Right ventricle myocardium inferior (tissue), 1 donor: ENCODE measurements around the gene HSFX3. TPM values are rescaled to one million over a fixed set of nuclear protein-coding genes. Genes with fewer than 3 reads are reported as not detected.
A peak's percentile ranks its signal among the peaks of the same experiment; 100 is the strongest.
"Not testable (repeated sequence)": the region's sequence is repeated elsewhere in the genome, so short reads cannot be mapped to it uniquely, and the experiment has no call there.

Experiments
- ATAC-seq: fragments of 200-7000 bp; cut with Tn5 transposase; one replicate; pipeline ENCODE4 v1.9.1; 2020; ENCODE audit warnings: mild to moderate bottlenecking, moderate library complexity
- DNase-seq: peaks from one replicate; pipeline ENCODE4 v3.0.0; 2021; ENCODE audit errors: missing footprints
- intact Hi-C: fragments of 100-400 bp; cut with DNase I; formaldehyde crosslinking; loops from one replicate; pipeline ENCODE4 v1.11.0; 2022
- total RNA-seq: library from RNA; stranded (reverse); fragmentation: NEBNext Ultra II Directional; extraction: Animal tissue kit (Norgen Biotek cat#: 25700); gene quantifications from one replicate; pipeline ENCODE4 v1.2.1, GENCODE V29; 2021
- donor health status: DM: no; HTN: yes; CAD: no; lungs with severe emphysema.

Gene HSFX3
- total RNA-seq, 1 donor from 2014 or later, result not detected

DNA sequence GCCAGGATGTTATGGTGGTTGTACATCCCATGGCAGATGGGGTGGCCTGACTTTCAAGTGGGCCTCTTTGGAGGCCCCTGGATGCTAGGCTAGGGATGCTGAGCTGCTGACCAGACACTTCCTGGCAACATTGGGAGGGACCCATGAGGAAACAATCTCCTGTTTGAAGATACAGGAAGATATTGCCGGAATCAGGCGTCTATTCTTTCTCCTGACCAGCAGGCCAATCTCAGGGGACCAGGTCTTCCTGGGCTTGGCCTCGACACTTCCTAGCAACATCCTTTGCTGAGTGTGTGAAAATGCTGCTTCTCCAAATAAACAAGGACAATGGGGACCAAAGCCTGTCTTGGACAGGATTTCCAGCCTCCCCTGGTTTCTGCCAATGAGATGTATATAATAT, 1.9 kb downstream of the HSFX3 start:
- not testable (repeated sequence) for ATAC-seq

DNA sequence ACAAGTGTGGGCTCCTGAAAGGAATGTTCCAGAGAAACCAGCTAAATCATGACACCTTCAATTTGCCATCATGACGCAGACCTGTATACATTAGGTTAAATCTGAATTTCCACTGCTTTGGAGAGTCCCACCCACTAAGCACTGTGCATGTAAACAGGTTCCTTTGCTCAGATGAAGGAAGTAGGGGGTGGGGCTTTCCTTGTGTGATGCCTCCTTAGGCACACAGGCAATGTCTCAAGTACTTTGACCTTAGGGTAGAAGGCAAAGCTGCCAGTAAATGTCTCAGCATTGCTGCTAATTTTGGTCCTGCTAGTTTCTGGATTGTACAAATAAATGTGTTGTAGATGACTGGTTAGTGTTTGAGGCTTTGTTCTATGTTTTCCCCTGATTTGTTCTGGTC, 2.8 kb downstream of the HSFX3 start:
- DNase-seq, intact Hi-C loops, ATAC-seq: not testable (repeated sequence)

More for the DNA sequence above, 1.9 kb downstream of the HSFX3 start:
- DNase-seq, intact Hi-C loops: not testable (repeated sequence)

GRCh38 chrX:149545545-149546543, 3.9 kb downstream of the HSFX3 start:
- intact Hi-C loops, DNase-seq, ATAC-seq: not testable (repeated sequence)

DNA sequence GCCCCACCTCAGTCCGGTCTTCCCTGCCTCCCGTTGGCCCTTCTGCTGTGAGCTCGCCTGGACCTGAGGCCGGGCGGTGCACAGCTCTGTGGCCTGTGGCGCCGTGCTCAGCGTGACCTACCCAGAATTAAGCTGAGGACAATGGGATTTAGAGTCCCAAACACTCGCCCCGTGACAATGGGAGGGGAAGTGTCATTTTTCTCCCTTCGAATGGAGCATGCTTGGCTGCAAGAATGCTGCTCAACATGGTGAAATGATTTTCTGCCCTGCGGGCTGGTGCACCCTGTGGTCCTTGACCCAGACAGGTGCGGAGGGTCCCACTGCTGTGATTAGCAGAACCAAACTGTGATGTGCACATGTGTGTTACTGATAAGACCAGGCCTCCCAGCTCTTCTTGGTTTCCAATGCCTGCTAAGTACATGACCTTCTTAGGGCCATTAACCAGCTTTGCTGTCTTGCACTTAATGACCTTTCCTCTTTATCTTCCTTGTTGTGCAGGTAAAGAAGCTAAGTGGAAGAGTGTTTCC, 8.1 kb downstream of the HSFX3 start:
- DNase-seq (no peak), ATAC-seq (no peak)
- intact Hi-C loops, result loop anchor here (2.0 kb wide), 1 partner anchor 37 kb away; the partner anchor contains the start of gene IDS

DNA sequence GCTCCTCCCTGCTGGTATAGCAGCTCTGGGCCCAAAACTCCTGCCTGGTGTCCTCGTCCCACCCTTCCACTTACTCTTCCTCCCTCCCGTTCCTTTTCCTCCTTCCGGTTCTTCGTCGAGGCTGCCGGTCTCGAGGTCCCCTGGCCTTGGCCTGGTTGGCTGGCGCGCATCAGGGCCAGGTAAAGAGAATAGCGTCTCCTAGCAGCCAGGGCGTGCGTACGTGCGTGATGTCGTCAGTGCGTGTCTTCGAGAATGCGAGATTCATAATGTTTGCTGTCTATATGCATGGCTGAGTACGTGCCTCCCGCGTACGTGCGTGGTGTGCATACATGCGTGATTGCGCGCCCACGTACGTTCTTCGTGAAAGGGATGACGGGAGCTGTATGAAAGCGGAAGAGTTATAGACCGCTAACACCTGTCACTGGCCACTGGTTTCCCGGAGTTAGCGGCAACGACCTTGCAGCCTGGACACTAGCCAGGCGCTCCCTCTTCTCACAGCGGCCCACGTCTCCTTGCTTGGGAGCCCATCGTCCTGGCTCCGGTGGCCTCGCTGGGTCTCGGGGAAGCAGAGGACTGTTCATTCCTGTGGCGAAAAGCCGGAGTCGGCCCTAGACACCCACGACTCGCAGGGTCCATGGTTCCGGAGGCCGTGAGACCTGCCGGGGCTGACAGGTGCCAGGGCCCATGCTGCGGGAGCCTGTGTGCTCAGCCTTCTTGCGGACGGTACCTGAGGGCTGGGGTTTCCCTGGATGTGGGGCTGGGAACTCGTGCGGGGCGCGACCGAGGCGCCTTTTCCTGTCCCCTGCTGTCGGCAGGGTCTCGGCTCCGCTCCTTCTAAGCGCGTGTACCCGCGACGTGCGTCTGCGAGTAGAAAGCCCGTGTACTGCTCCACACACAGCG, 8.9 kb downstream of the HSFX3 start, which contains the start of gene EOLA1:
Gene EOLA1, plus strand, starts transcription at position 392 of the 900 bp plus-strand sequence. CDS start 4,619 bp downstream, outside the sequence.
- intact Hi-C loops, result loop anchor here (2.0 kb wide), 1 partner anchor 36 kb away; the partner anchor contains the start of gene IDS
- DNase-seq (peak; percentile 97), ATAC-seq (peak; percentile 64)

- intact Hi-C loops, result loop anchor here (2.0 kb wide), 1 partner anchor 35 kb away; the partner anchor contains the start of gene IDS
- DNase-seq, result peak; percentile 96
- ATAC-seq, result peak; percentile 84
These were observed 9.5 kb downstream of the HSFX3 start for GRCh38 chrX:149540131-149540620.

- ATAC-seq, result peak; percentile 76
- intact Hi-C loops, result loop anchor here (2.0 kb wide), 1 partner anchor 35 kb away; the partner anchor contains the start of gene IDS
- DNase-seq, result peak; percentile 93
These were observed 10.2 kb downstream of the HSFX3 start for GRCh38 chrX:149539283-149540130.

- intact Hi-C loops, DNase-seq, ATAC-seq: not testable (repeated sequence)
These were observed 12.2 kb downstream of the HSFX3 start for GRCh38 chrX:149537474-149537873.

- DNase-seq, ATAC-seq: not testable (repeated sequence)
These were observed 14.7 kb downstream of the HSFX3 start for GRCh38 chrX:149534926-149535602.

DNA sequence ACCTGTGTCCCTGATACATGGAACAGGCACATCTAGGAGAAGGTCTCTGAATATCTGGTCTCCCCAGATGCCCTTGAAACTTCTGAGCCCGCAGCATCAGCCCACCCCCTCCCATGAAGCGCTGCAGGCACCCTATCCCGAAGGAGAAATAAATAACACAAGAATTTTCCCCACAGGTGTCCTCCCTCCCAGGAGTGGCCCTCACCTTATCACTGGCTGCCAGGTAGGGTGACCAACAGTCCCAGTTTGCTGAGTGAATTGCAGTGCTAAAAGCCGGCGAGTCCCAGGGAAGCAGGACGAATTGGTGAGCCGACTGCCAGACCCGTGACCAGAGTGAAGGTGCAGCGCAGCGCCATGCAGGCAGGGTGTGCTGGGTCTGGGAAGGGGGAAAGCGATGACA, 15.7 kb downstream of the HSFX3 start:
- intact Hi-C loops, DNase-seq, ATAC-seq: not testable (repeated sequence)

More at GRCh38 chrX:149534926-149535602, 14.7 kb downstream of the HSFX3 start:
- intact Hi-C loops, result not testable (repeated sequence)

GRCh38 chrX:149532868-149533267, 16.9 kb downstream of the HSFX3 start:
- ATAC-seq, DNase-seq, intact Hi-C loops: not testable (repeated sequence)

GRCh38 chrX:149531599-149531998, 18.1 kb downstream of the HSFX3 start:
- DNase-seq (no peak), ATAC-seq (no peak)
- intact Hi-C loops, result no loop called here

DNA sequence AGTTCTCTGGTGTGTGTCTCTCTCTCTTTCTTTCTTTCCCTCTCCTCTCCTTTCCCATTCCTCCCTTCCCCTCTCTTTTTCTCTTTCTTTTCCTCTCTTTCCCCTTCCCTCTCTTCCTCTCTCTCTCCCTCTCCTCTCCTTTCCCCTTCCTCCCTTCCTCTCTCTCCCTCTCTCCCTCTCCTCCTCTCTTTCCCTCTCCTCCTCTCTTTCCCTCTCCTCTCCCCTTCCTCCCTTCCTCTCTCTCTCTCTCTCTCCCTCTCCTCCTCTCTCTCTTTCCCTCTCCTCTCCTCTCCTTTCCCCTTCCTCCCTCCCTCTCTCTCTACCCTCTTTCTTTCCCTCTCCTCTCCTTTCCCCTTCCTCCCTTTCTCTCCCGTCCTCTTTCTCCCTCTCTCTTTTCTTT, 21.3 kb downstream of the HSFX3 start:
- intact Hi-C loops, result no loop called here
- ATAC-seq (no peak), DNase-seq (no peak)

DNA sequence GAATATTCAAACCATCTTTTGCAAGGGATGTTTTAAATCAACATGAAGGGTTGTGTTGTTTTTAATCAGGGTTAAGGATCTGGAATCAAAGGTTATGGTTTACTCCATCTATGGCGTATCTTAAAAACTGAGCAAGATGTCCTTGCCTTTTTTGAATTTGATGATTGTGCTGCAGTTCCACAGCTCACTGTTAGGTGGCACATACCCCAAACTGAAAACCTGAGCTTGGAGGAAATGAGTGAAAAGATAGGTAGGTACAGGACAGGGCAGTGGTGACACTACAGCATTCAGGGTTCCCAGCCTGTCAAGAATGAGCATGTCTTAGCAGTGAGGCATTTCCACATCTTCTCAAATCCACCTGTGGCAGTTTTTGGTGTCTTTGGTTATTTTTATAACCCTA, 22.0 kb downstream of the HSFX3 start:
- no peak for DNase-seq
- no peak for ATAC-seq
- intact Hi-C loops, result no loop called here

GRCh38 chrX:149526318-149527033, 23.2 kb downstream of the HSFX3 start:
- DNase-seq, intact Hi-C loops: not testable (repeated sequence)
- ATAC-seq, result peak; percentile 84

DNA sequence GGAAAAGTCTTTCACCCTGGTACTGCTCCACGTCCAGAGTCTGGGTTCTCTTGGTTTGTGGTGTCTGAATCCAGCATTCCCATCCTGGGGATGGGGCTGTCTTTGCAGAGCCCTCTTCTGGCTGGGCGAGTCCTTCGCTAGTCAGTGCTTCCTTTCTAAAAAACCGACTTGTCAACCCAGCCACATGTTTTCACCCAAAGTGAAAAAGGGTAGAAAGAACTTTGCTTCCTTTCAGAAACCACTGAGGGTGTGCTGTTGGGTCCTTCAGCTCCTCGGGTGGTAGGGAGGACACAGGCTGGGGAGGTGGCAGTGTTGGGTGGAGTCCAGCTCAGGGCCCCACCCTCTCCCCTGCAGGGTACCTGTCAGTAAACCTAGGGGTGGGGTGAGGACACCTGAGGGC, 23.8 kb downstream of the HSFX3 start:
- ATAC-seq, intact Hi-C loops, DNase-seq: not testable (repeated sequence)
